Measurements from ENCODE around the gene CLCN2.

CLCN2 gene

GRCh38 chr3:184359610-184360009 is 1.8 kb downstream of the CLCN2 start:
- H3K27ac ChIP-seq (replicated peaks), result no peak overlapping the region
- no peak for DNase-seq (ENCODE audit: low read depth in 1 of 2, low spot score in 1 of 2)
- TF ChIP-seq POLR2AphosphoS5 (IDR thresholded peaks at IDR 0.05; ENCODE audit: low read depth) (no peak), GABPA (IDR thresholded peaks at IDR 0.05; ENCODE audit: low read depth) (no peak), REST (IDR thresholded peaks at IDR 0.05; ENCODE audit: insufficient replicate concordance, low read depth) (no peak), SPI1 (IDR thresholded peaks at IDR 0.05; ENCODE audit: borderline replicate concordance, low read depth) (no peak), CTCF (IDR thresholded peaks at IDR 0.05; ENCODE audit: insufficient read depth, low read length) (no peak)
- no peak overlapping the region for H3K4me3 ChIP-seq (replicated peaks; ENCODE audit: insufficient read depth, low read length)
- no peaks in the 10 kb centered on the region for H3K27me3 ChIP-seq (ENCODE audit: insufficient read depth, poor library complexity, severe bottlenecking)

GRCh38 chr3:184358921-184359350 is 2.5 kb downstream of the CLCN2 start:
- TF ChIP-seq CTCF (IDR thresholded peaks at IDR 0.05; ENCODE audit: insufficient read depth, low read length) (no peak), SPI1 (IDR thresholded peaks at IDR 0.05; ENCODE audit: borderline replicate concordance, low read depth) (no peak), GABPA (IDR thresholded peaks at IDR 0.05; ENCODE audit: low read depth) (no peak), REST (IDR thresholded peaks at IDR 0.05; ENCODE audit: insufficient replicate concordance, low read depth) (no peak), POLR2AphosphoS5 (IDR thresholded peaks at IDR 0.05; ENCODE audit: low read depth) (no peak)
- no peak overlapping the region for H3K4me3 ChIP-seq (replicated peaks; ENCODE audit: insufficient read depth, low read length)
- H3K27ac ChIP-seq (replicated peaks), result no peak overlapping the region
- no peak for DNase-seq (ENCODE audit: low read depth in 1 of 2, low spot score in 1 of 2)
- H3K27me3 ChIP-seq (ENCODE audit: insufficient read depth, poor library complexity, severe bottlenecking), result no peaks in the 10 kb centered on the region

GRCh38 chr3:184358124-184358767 is 3.2 kb downstream of the CLCN2 start:
- H3K27me3 ChIP-seq (ENCODE audit: insufficient read depth, poor library complexity, severe bottlenecking), result no peaks in the 10 kb centered on the region
- H3K27ac ChIP-seq (replicated peaks), result no peak overlapping the region
- TF ChIP-seq REST (IDR thresholded peaks at IDR 0.05; ENCODE audit: insufficient replicate concordance, low read depth), result no peak
- no peak for TF ChIP-seq POLR2AphosphoS5 (IDR thresholded peaks at IDR 0.05; ENCODE audit: low read depth)
- no peak for TF ChIP-seq CTCF (IDR thresholded peaks at IDR 0.05; ENCODE audit: insufficient read depth, low read length)
- no peak for TF ChIP-seq GABPA (IDR thresholded peaks at IDR 0.05; ENCODE audit: low read depth)
- no peak for TF ChIP-seq SPI1 (IDR thresholded peaks at IDR 0.05; ENCODE audit: borderline replicate concordance, low read depth)

More at GRCh38 chr3:184358124-184358767, 3.2 kb downstream of the CLCN2 start:
- DNase-seq (ENCODE audit: low read depth in 1 of 2, low spot score in 1 of 2), result no peak
- no peak overlapping the region for H3K4me3 ChIP-seq (replicated peaks; ENCODE audit: insufficient read depth, low read length)
